Activated CD8-positive, alpha-beta memory T cell treated with anti-CD3 and anti-CD28 coated beads for 48 hours (primary cell): ENCODE measurements around the gene PRR20C.
"Not testable (repeated sequence)": the region's sequence is repeated elsewhere in the genome, so short reads cannot be mapped to it uniquely, and the experiment has no call there.

Experiments
- DNase-seq, 3 experiments: peaks; one replicate each; pipeline ENCODE4 v3.0.0-alpha.2; 2020; ENCODE audit warnings: low read depth in 2 of 3, low spot score in 2 of 3

The PRR20C gene

DNA sequence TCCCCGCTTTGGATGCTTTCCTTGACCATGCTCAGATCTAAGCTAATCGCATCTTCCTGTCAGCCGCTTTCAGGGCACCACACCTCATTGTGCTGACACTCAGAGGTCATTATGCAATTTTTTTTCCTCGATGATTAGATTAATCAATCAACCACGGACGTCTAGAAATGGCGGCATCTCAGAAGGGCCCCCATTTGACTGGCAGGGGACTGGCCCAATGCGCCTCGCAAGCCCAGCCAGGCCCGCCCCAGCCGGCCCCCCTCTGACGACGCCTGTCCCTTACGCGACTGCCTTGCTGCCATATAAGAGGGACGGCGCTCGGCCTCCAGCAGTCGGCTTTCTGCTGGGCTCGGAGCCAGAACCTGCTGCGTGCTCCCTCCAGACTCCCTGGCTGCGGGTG, at the start of gene PRR20C:
TSS of gene PRR20C (plus strand) at position 301 of the 400 bp plus-strand sequence. CDS start 387 bp downstream, outside the sequence.
- DNase-seq = not testable (repeated sequence)

DNA sequence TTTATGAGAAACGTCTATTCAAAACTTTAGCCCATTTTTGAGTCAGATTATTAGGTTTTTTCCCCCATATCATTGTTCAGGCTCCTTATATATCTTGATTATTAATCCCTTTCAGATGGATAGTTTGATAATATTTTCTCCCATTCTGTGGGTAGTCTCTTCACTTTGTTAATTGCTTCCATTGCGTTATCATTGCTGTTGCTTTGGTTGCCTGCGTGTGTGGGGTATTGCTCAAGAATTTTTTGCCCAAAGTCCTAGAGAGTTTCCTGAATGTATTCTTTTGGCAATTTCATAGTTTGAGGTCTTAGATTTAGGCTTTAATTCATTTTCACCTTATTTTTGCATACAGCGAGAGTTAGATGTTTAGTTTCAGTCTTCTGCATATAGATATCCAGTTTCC, 38.9 kb upstream of the PRR20C start:
- no peak for DNase-seq

DNA sequence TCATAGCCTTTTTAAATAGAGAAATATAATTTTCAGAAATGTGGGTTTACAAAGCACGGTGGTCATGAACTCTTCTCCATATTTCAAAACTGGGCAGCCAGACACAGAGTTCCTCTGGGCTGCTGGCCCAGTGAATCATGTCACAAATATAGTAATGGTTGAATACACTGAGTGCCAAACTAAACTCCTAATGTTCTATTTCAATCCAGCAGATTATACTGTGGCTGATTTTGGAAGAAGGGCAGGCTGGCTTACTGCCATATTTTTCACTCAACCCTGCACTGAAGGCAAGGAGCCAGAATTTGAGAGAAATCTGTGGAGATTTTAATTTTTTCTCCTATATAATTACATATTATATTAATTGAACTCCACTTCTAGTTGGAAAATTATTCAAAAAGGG, 30.2 kb upstream of the PRR20C start:
- no peak for DNase-seq

DNA sequence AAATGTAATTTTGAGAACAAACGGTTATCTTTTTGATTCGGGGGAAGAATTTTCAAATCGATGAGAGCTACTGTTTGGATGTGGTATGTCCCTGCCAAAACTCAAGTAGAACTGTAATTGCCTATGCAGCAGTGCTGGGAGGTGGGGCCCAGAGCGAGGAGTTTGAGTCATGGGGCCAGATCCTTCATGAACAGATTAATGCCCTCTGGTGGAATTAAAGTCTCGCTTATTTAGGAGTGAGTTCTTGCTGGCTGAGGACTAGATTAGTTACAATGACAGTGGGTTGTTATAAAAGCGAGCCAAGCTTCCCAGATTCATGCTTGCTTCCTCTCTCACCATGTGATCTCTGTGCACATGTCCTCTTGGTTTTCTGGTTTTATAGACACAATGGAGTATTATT, 25.0 kb upstream of the PRR20C start:
- DNase-seq = no peak

DNA sequence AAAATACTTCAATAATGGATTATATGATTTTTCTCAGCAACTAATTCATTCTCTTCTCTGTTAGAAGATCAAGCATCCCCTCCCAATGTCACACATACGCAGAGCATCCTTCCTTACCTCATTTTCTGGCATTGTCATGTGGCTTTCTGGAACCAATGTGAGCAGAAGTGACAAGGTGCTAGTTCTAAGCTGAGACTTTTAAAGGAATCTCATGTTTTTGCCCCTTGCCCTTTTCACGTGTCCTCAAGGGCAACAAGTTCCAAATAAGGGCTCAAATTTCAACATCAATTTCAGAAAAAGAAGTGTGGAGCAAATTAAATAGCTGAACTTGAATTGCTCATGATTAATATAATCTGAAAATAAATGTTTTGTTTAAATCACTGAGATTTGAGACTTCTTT, 17.8 kb upstream of the PRR20C start:
- DNase-seq = no peak

DNA sequence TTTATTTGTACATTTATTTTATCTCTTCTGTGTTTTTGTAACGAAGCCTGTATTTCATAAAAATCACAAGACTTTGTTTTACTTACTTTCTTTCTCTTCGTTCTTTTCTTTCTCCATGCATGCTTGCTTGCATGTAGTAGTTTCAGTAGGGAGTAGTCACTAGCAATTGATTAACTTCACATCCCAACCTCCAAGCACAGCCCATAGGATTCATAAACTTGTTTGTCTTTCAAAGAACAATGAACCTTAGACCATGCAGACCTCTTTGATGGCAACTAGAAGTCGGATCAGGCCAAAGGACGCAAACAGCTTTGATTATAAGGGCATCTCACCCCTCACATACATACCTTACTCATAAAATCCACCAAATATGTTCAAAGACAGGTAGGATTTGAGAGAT, 16.3 kb upstream of the PRR20C start:
- DNase-seq = no peak

DNA sequence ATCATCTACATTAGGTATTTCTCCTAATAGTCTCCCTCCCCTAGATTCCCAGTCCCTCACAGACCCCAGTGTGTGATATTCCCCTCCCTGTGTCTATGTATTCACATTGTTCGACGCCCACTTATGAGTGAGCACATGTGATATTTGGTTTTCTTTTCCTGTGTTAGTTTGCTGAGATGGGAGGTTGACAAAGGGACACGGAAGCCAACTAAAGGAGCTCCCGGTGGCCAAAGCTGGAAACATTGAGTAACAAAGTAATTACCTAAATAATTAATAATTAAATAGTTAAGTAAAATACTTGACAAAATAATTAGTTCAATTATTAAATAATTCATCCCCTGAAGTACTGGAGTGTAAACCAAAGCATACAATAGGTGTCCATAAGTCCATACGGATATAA, 14.9 kb upstream of the PRR20C start:
- no peak for DNase-seq

DNA sequence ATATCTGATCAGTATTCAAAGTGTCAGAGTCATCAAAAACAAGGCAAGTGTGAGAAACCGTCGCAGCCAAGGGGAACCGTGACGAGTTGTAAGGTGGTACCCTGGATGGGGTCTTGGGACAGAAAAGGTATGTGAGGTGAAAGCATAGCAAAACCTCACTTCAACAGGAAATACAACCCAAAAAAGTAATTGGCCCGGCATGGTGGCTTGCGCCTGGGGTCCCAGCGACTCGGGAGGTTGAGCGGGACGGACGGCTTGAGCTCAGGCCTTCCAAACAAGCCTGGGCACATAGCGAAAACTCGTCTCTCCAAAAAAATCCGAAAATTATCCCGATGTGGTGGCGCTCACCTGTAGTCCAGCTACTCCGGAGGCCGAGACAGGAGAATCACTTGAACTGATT, 14.1 kb upstream of the PRR20C start:
- DNase-seq = not testable (repeated sequence)

DNA sequence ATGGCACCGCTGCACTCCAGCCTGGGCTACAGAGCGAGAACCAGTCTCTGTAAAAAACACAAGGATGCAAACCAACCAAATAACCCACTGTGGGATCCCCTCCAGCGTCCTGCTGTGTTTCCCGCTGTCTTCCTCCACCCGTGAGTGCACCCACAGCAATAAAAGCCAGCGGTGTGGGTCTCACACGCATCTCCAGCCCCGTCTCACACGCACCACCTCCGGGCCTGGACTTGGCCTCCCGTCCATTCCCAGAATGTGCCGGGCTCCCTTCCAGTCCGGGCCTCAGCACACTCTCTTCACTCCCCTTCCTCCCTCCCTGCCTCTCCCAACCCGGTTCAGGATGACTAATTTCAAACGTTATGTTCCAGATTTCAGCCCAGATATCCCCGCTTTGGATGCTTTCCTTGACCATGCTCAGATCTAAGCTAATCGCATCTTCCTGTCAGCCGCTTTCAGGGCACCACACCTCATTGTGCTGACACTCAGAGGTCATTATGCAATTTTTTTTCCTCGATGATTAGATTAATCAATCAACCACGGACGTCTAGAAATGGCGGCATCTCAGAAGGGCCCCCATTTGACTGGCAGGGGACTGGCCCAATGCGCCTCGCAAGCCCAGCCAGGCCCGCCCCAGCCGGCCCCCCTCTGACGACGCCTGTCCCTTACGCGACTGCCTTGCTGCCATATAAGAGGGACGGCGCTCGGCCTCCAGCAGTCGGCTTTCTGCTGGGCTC, 13.5 kb upstream of the PRR20C start, which contains the start of gene PRR20A:
TSS of gene PRR20A (plus strand) at position 684 of the 734 bp plus-strand sequence. CDS start 387 bp downstream, outside the sequence.
- not testable (repeated sequence) for DNase-seq

DNA sequence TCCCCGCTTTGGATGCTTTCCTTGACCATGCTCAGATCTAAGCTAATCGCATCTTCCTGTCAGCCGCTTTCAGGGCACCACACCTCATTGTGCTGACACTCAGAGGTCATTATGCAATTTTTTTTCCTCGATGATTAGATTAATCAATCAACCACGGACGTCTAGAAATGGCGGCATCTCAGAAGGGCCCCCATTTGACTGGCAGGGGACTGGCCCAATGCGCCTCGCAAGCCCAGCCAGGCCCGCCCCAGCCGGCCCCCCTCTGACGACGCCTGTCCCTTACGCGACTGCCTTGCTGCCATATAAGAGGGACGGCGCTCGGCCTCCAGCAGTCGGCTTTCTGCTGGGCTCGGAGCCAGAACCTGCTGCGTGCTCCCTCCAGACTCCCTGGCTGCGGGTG, 6.7 kb upstream of the PRR20C start, which contains the start of gene PRR20B:
TSS of gene PRR20B (plus strand) at position 301 of the 400 bp plus-strand sequence. CDS start 387 bp downstream, outside the sequence.
- DNase-seq = not testable (repeated sequence)

DNA sequence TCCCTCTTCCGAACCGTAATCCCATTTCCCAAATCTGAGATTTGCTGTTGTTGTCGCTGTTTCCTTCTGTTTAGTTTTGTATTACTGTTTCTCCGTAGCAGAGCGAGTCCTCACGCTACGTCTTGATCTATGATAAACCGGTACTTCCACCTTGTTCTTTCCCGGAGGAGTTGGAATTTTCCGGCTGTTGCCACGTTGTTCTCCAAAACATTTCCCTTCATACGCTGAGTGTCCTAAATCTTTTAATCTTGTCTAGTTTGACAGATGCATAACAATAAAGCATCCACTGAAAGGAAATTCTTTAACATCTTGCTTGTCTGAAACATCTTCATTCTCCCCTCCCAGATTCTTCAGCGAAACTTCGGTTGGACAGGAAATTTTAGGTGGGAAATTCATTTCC, 5.8 kb upstream of the PRR20C start:
- DNase-seq = not testable (repeated sequence)

DNA sequence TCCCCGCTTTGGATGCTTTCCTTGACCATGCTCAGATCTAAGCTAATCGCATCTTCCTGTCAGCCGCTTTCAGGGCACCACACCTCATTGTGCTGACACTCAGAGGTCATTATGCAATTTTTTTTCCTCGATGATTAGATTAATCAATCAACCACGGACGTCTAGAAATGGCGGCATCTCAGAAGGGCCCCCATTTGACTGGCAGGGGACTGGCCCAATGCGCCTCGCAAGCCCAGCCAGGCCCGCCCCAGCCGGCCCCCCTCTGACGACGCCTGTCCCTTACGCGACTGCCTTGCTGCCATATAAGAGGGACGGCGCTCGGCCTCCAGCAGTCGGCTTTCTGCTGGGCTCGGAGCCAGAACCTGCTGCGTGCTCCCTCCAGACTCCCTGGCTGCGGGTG, 6.5 kb downstream of the PRR20C start, which contains the start of gene PRR20D:
TSS of gene PRR20D (plus strand) at position 301 of the 400 bp plus-strand sequence. CDS start 387 bp downstream, outside the sequence.
- DNase-seq = not testable (repeated sequence)

DNA sequence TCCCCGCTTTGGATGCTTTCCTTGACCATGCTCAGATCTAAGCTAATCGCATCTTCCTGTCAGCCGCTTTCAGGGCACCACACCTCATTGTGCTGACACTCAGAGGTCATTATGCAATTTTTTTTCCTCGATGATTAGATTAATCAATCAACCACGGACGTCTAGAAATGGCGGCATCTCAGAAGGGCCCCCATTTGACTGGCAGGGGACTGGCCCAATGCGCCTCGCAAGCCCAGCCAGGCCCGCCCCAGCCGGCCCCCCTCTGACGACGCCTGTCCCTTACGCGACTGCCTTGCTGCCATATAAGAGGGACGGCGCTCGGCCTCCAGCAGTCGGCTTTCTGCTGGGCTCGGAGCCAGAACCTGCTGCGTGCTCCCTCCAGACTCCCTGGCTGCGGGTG, 13.0 kb downstream of the PRR20C start, which contains the start of gene PRR20E:
TSS of gene PRR20E (plus strand) at position 301 of the 400 bp plus-strand sequence. CDS start 387 bp downstream, outside the sequence.
- not testable (repeated sequence) for DNase-seq

DNA sequence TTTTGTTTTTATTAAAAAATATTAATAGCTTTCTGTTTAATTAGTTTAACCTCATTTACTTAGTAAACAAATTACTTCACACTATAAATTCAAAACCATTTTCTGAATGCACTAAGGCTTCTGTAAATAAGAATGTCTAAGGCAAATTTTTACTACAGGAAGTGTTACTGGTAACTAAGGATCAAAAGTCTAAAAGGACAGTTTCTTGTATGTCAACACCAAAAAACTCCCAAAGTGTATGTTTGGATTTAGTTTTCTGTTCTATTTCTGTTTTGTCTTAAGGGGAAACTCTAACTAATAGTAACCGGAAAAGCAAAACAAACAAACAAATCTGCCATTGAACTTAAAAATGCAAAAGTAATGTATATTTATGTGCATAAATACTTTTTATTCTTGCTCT, 37.8 kb downstream of the PRR20C start:
- no peak for DNase-seq
